ENCODE results near the gene FAM50A. TPM values are rescaled to one million over a fixed set of nuclear protein-coding genes. Genes with fewer than 3 reads are reported as not detected.

FAM50A gene
- total RNA-seq, 1 experiment from 2014 or later: 82.1 TPM

DNA sequence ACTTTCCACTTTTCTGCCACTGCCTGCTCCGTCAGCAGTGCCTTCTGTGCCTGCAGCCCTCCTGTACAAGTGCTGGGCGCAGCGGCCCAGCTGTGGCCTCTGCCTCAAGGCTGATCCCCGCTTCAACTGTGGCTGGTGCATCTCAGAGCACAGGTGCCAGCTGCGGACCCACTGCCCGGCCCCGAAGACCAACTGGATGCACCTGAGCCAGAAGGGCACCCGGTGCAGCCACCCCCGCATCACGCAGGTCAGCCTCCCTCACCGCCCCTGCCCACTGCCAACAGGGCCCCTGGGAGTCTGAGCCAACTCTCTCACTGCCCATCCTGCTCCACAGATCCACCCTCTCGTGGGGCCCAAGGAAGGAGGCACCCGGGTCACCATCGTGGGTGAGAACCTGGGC, 21.7 kb downstream of the FAM50A start:
- no peaks in the 10 kb centered on the region for H4K20me1 ChIP-seq (ENCODE audit: insufficient read depth)
- no peaks in the 10 kb centered on the region for H3K36me3 ChIP-seq (ENCODE audit: low read depth)
- TF ChIP-seq CTCF (conservative IDR thresholded peaks at IDR 0.05) (no peak), EZH2 (IDR thresholded peaks at IDR 0.05; ENCODE audit: low read depth) (no peak)
- no peak overlapping the region for H3K4me3 ChIP-seq
- no TSS peak for BruUV-seq (replicated peaks)
- POLR2A ChIA-PET (ENCODE audit: unreplicated experiment): no interaction called here
- no peaks in the 10 kb centered on the region for H3K79me2 ChIP-seq (ENCODE audit: low read depth)
- intact Hi-C loops (cut with micrococcal nuclease; ENCODE audit: unreplicated experiment): no loop called here
- H3K9me2 ChIP-seq (ENCODE audit: insufficient read depth): no peaks in the 10 kb centered on the region
- no peaks in the 10 kb centered on the region for H3K27me3 ChIP-seq (ENCODE audit: insufficient read depth, low read depth)
- CTCF ChIA-PET: no interaction called here
- no peak overlapping the region for H3K27ac ChIP-seq
- no peak overlapping the region for H2AFZ ChIP-seq
- no peak overlapping the region for H3K4me2 ChIP-seq
- no peaks in the 10 kb centered on the region for H3K9me3 ChIP-seq (ENCODE audit: insufficient read depth, low read depth)
- H3F3A ChIP-seq (ENCODE audit: insufficient read depth, low read depth): no peaks in the 10 kb centered on the region
- DNase-seq: no peak
- H3K4me1 ChIP-seq (replicated peaks; ENCODE audit: insufficient read depth): no peaks in the 10 kb centered on the region

- no peak overlapping the region for H3K27ac ChIP-seq
- H4K20me1 ChIP-seq (ENCODE audit: insufficient read depth): no peaks in the 10 kb centered on the region
- no peaks in the 10 kb centered on the region for H3K4me1 ChIP-seq (replicated peaks; ENCODE audit: insufficient read depth)
- no peak overlapping the region for H3K4me3 ChIP-seq
- POLR2A ChIA-PET (ENCODE audit: unreplicated experiment): no interaction called here
- no peaks in the 10 kb centered on the region for H3K9me3 ChIP-seq (ENCODE audit: insufficient read depth, low read depth)
- H2AFZ ChIP-seq: no peak overlapping the region
- intact Hi-C loops (cut with micrococcal nuclease; ENCODE audit: unreplicated experiment): no loop called here
- no TSS peak for BruUV-seq (replicated peaks)
- H3K4me2 ChIP-seq: no peak overlapping the region
- H3K9me2 ChIP-seq (ENCODE audit: insufficient read depth): no peaks in the 10 kb centered on the region
- H3F3A ChIP-seq (ENCODE audit: insufficient read depth, low read depth): no peaks in the 10 kb centered on the region
- no peaks in the 10 kb centered on the region for H3K79me2 ChIP-seq (ENCODE audit: low read depth)
- CTCF ChIA-PET: no interaction called here
- DNase-seq: no peak
- no peaks in the 10 kb centered on the region for H3K27me3 ChIP-seq (ENCODE audit: insufficient read depth, low read depth)
- TF ChIP-seq EZH2 (IDR thresholded peaks at IDR 0.05; ENCODE audit: low read depth) (no peak), CTCF (conservative IDR thresholded peaks at IDR 0.05) (no peak)
- no peaks in the 10 kb centered on the region for H3K36me3 ChIP-seq (ENCODE audit: low read depth)
Observed at GRCh38 chrX:154466036-154466435, 22.1 kb downstream of the FAM50A start.

GRCh38 chrX:154466907-154467306, 23.0 kb downstream of the FAM50A start:
- no peaks in the 10 kb centered on the region for H3K9me3 ChIP-seq (ENCODE audit: insufficient read depth, low read depth)
- no peaks in the 10 kb centered on the region for H3K4me1 ChIP-seq (replicated peaks; ENCODE audit: insufficient read depth)
- no peaks in the 10 kb centered on the region for H4K20me1 ChIP-seq (ENCODE audit: insufficient read depth)
- BruUV-seq (replicated peaks): no TSS peak
- no peak overlapping the region for H2AFZ ChIP-seq
- H3K27me3 ChIP-seq (ENCODE audit: insufficient read depth, low read depth): no peaks in the 10 kb centered on the region
- DNase-seq: no peak
- H3K9me2 ChIP-seq (ENCODE audit: insufficient read depth): no peaks in the 10 kb centered on the region
- TF ChIP-seq EZH2 (IDR thresholded peaks at IDR 0.05; ENCODE audit: low read depth) (no peak), CTCF (conservative IDR thresholded peaks at IDR 0.05) (no peak)
- H3K36me3 ChIP-seq (ENCODE audit: low read depth): no peaks in the 10 kb centered on the region
- H3K27ac ChIP-seq: no peak overlapping the region
- ChIA-PET POLR2A (ENCODE audit: unreplicated experiment) (no interaction called here), CTCF (no interaction called here)
- intact Hi-C loops (cut with micrococcal nuclease; ENCODE audit: unreplicated experiment): no loop called here
- H3F3A ChIP-seq (ENCODE audit: insufficient read depth, low read depth): no peaks in the 10 kb centered on the region
- H3K79me2 ChIP-seq (ENCODE audit: low read depth): no peaks in the 10 kb centered on the region
- H3K4me3 ChIP-seq: no peak overlapping the region
- H3K4me2 ChIP-seq: no peak overlapping the region
